GM23338 (cell line): ENCODE results near the gene AWAT1. TPM values are rescaled to one million over a fixed set of nuclear protein-coding genes. Genes with fewer than 3 reads are reported as not detected.

Experiments
- ATAC-seq: fragments of 200-7000 bp; cut with Tn5 transposase; 3 replicates; pipeline ENCODE4 v1.9.1; 2020
- DNase-seq: peaks from one replicate; pipeline ENCODE4 v3.0.0-alpha.2; 2015; ENCODE audit warnings: low spot score
- H2AFZ ChIP-seq: fragments of 200-600 bp; sonication (generic); 2 replicates; pipeline ENCODE4 v1.8.0; 2016; ENCODE audit warnings: antibody characterized with exemption, mild to moderate bottlenecking, moderate library complexity
- H3F3A ChIP-seq: fragments of 200-600 bp; sonication (generic); replicated peaks from 2 replicates; pipeline ENCODE4 v1.8.0; 2017; ENCODE audit warnings: antibody characterized with exemption, mixed run types, low read depth
- H3K27ac ChIP-seq: fragments of 200-600 bp; sonication (generic); 2 replicates; pipeline ENCODE4 v1.6.1; 2016; ENCODE audit warnings: low read depth
- H3K27me3 ChIP-seq: fragments of 200-600 bp; sonication (generic); 2 replicates; pipeline ENCODE4 v1.8.0; 2016; ENCODE audit warnings: mild to moderate bottlenecking, mixed run types, moderate library complexity; ENCODE audit not compliant: insufficient read depth
- H3K36me3 ChIP-seq: fragments of 200-600 bp; sonication (generic); 2 replicates; pipeline ENCODE4 v1.8.0; 2016; ENCODE audit warnings: mild to moderate bottlenecking; ENCODE audit not compliant: insufficient read depth
- H3K4me1 ChIP-seq: fragments of 200-600 bp; sonication (generic); 2 replicates; pipeline ENCODE4 v1.8.0; 2016; ENCODE audit warnings: mild to moderate bottlenecking, moderate library complexity; ENCODE audit not compliant: insufficient read depth
- H3K4me2 ChIP-seq: fragments of 200-600 bp; sonication (generic); 2 replicates; pipeline ENCODE4 v1.7.1; 2017; ENCODE audit warnings: mixed run types
- H3K4me3 ChIP-seq: fragments of 200-600 bp; sonication (generic); 2 replicates; pipeline ENCODE4 v1.6.1; 2016; ENCODE audit warnings: mixed run types
- H3K79me2 ChIP-seq: fragments of 200-600 bp; sonication (generic); replicated peaks from 2 replicates; pipeline ENCODE4 v1.8.0; 2017; ENCODE audit warnings: mild to moderate bottlenecking; ENCODE audit not compliant: insufficient read depth
- H3K9me2 ChIP-seq: fragments of 200-600 bp; sonication (generic); 2 replicates; pipeline ENCODE4 v1.8.0; 2017; ENCODE audit not compliant: insufficient read depth
- H4K20me1 ChIP-seq: fragments of 200-600 bp; sonication (generic); replicated peaks from 2 replicates; pipeline ENCODE4 v1.8.0; 2017; ENCODE audit warnings: mild to moderate bottlenecking; ENCODE audit not compliant: insufficient read depth
- H3K27ac Mint-ChIP-seq: 2 replicates; pipeline ENCODE4 v1.8.0; 2020; ENCODE audit warnings: inconsistent platforms, mild to moderate bottlenecking, moderate library complexity, mixed read lengths
- H3K27me3 Mint-ChIP-seq: 3 replicates; pipeline ENCODE4 v1.8.0; 2022; ENCODE audit warnings: low read depth, mild to moderate bottlenecking, moderate library complexity, mixed read lengths, inconsistent platforms; ENCODE audit not compliant: insufficient read depth, poor library complexity
- H3K36me3 Mint-ChIP-seq: 3 replicates; pipeline ENCODE4 v1.8.0; 2021; ENCODE audit warnings: low read depth, mild to moderate bottlenecking, inconsistent platforms, moderate library complexity, mixed read lengths
- H3K4me1 Mint-ChIP-seq: 3 replicates; pipeline ENCODE4 v1.8.0; 2020; ENCODE audit warnings: mild to moderate bottlenecking, inconsistent platforms, mixed read lengths
- H3K4me3 Mint-ChIP-seq: 3 replicates; pipeline ENCODE4 v1.8.0; 2021; ENCODE audit warnings: moderate library complexity, mild to moderate bottlenecking, inconsistent platforms, mixed read lengths
- H3K9me3 Mint-ChIP-seq: 3 replicates; pipeline ENCODE4 v1.8.0; 2020; ENCODE audit warnings: moderate library complexity, mild to moderate bottlenecking, inconsistent platforms, mixed read lengths
- ETS1 ChIP-seq: IDR thresholded peaks from 2 replicates; pipeline ENCODE4 v1.6.1; 2016; ENCODE audit warnings: antibody characterized with exemption
- EZH2 ChIP-seq: fragments of 200-600 bp; sonication (generic); IDR thresholded peaks from one replicate; pipeline ENCODE4 v1.8.0; 2017; ENCODE audit warnings: antibody characterized with exemption, mild to moderate bottlenecking, low read depth; ENCODE audit not compliant: unreplicated experiment
- EZH2phosphoT487 ChIP-seq: fragments of 200-600 bp; sonication (generic); IDR thresholded peaks from one replicate; pipeline ENCODE4 v1.8.1; 2018; ENCODE audit warnings: antibody characterized with exemption; ENCODE audit not compliant: unreplicated experiment
- JUNB ChIP-seq: IDR thresholded peaks from one replicate; pipeline ENCODE4 v1.6.1; 2016; ENCODE audit warnings: antibody characterized with exemption; ENCODE audit not compliant: unreplicated experiment
- NANOG ChIP-seq: IDR thresholded peaks from 2 replicates; pipeline ENCODE4 v1.6.1; 2016; ENCODE audit warnings: antibody characterized with exemption, borderline replicate concordance
- POLR2AphosphoS5 ChIP-seq: IDR thresholded peaks from 2 replicates; pipeline ENCODE4 v1.6.1; 2016; ENCODE audit warnings: antibody characterized with exemption, low read depth
- REST ChIP-seq: IDR thresholded peaks from one replicate; pipeline ENCODE4 v1.6.1; 2018; ENCODE audit warnings: antibody characterized with exemption; ENCODE audit not compliant: unreplicated experiment
- STAT1 ChIP-seq: IDR thresholded peaks from one replicate; pipeline ENCODE4 v1.6.1; 2016; ENCODE audit warnings: antibody characterized with exemption; ENCODE audit not compliant: unreplicated experiment
- ZNF114 ChIP-seq: fragments of 250-450 bp; sonication (Bioruptor Pico); IDR thresholded peaks from 2 replicates; pipeline ENCODE4 v1.5.0; 2020; ENCODE audit warnings: mild to moderate bottlenecking, moderate library complexity
- ZNF331 ChIP-seq: fragments of 250-450 bp; sonication (Bioruptor Pico); IDR thresholded peaks from 2 replicates; pipeline ENCODE4 v1.5.0; 2020; ENCODE audit warnings: low read depth, mild to moderate bottlenecking, moderate library complexity
- ZNF462 ChIP-seq: fragments of 250-450 bp; sonication (Bioruptor Pico); IDR thresholded peaks from 2 replicates; pipeline ENCODE4 v1.5.0; 2020; ENCODE audit warnings: mild to moderate bottlenecking, moderate library complexity
- polyA plus RNA-seq: library from polyadenylated mRNA; unstranded; fragments of >200 nt; fragmentation: Nextera tagmentation; extraction: Ambion mirVana; gene quantifications from 2 replicates; pipeline ENCODE4 v1.2.1, GENCODE V29; 2016
- total RNA-seq: library from RNA; depleted of rRNA; stranded (reverse); fragments of >200 nt; shearing (Covaris generic); gene quantifications from 2 replicates; pipeline ENCODE4 v1.2.3, GENCODE V29; 2014

Gene AWAT1
- total and polyA plus RNA-seq, 2 experiments from 2014 or later, result not detected

- no peak for TF ChIP-seq ETS1
- no peak for TF ChIP-seq EZH2
- no peak for TF ChIP-seq JUNB
- no peak for TF ChIP-seq EZH2phosphoT487
- no peak for TF ChIP-seq ZNF114 (CRISPR knock-in tag)
- TF ChIP-seq ZNF331 (CRISPR knock-in tag), result no peak
- no peak for TF ChIP-seq NANOG
These were observed 14.3 kb upstream of the AWAT1 start (continued) for GRCh38 chrX:70219938-70220764.

- Histone ChIP-seq H3K9me2 (no peaks in the 10 kb centered on the region), H4K20me1 (no peaks in the 10 kb centered on the region), H3K4me1 (no peaks in the 10 kb centered on the region), H3K27ac (no peak overlapping the region), H3F3A (no peaks in the 10 kb centered on the region), H3K4me2 (no peak overlapping the region), H3K4me3 (no peak overlapping the region), H3K79me2 (no peaks in the 10 kb centered on the region), H3K36me3 (no peaks in the 10 kb centered on the region), H2AFZ (no peak overlapping the region), H3K27me3 (no peaks in the 10 kb centered on the region)
- Mint-ChIP-seq H3K4me1 (no peaks in the 10 kb centered on the region), H3K27me3 (peaks cover 5% of the 10 kb centered on the region), H3K4me3 (no peak overlapping the region), H3K9me3 (no peaks in the 10 kb centered on the region), H3K27ac (no peak overlapping the region), H3K36me3 (no peaks in the 10 kb centered on the region)
- DNase-seq (no peak), ATAC-seq (no peak)
- TF ChIP-seq STAT1 (no peak), ZNF114 (CRISPR knock-in tag) (no peak), REST (no peak), ZNF462 (CRISPR knock-in tag) (no peak), EZH2phosphoT487 (no peak), POLR2AphosphoS5 (no peak), NANOG (no peak), JUNB (no peak), EZH2 (no peak), ZNF331 (CRISPR knock-in tag) (no peak), ETS1 (no peak)
These were observed 8.4 kb upstream of the AWAT1 start for GRCh38 chrX:70226048-70226447.
